ENCODE results near the gene NRG2.

NRG2 gene

DNA sequence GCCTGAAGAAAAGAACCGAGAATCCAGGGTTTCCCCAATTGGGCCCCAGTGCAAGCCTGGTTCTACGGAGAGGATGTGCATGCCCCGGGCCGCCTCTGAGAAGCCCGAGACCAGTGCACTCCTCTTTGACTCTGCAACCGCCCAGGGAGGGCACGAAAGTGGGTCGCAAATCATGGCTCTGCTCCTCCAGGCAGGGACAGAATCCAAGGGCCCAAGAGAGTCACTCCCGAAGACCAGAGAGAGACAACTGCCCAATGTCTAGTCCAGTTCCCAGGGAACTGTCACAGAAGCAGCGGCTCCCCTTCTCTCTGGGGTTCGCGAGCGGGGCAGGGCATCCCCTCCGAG is 139.7 kb downstream of the NRG2 start:
- DNase-seq (ENCODE audit: low spot score) = no peak

DNA sequence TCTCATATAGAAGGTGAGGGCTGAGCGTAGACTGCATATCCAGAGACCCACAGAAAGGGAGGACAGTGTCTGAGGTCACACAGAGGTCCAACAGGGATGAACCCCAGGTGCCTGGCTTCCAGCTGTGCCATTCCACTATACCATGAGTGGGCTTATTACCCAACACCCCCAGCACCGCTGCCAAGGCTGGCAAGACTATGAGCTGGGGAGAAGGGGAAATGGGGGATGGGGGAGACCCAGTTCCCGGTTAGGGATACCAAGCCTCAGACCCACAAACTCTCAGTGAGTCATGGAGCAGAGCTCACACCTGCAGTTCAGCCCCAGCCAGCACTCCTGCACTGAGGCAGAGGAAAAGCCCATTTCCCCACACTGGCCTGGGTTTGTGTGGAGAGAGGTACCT is 141.1 kb downstream of the NRG2 start:
- no peak for DNase-seq (ENCODE audit: low spot score)

DNA sequence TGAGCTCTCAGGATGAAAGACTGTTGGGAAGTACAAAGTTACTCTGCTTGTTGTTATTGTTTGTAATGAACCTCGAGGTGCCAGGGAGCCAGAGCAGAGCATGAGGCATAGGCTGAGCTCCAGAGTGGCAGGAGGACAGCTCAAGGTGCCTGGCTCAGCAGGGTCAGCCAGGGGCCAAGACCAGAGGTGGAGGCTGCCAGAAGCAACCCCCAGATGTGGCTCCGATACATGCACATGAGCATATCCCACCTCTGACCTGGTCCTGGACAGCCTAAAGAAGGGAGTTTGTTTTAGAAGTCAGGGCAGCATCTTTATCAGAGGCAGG is 141.9 kb downstream of the NRG2 start:
- no peak for DNase-seq (ENCODE audit: low spot score)

DNA sequence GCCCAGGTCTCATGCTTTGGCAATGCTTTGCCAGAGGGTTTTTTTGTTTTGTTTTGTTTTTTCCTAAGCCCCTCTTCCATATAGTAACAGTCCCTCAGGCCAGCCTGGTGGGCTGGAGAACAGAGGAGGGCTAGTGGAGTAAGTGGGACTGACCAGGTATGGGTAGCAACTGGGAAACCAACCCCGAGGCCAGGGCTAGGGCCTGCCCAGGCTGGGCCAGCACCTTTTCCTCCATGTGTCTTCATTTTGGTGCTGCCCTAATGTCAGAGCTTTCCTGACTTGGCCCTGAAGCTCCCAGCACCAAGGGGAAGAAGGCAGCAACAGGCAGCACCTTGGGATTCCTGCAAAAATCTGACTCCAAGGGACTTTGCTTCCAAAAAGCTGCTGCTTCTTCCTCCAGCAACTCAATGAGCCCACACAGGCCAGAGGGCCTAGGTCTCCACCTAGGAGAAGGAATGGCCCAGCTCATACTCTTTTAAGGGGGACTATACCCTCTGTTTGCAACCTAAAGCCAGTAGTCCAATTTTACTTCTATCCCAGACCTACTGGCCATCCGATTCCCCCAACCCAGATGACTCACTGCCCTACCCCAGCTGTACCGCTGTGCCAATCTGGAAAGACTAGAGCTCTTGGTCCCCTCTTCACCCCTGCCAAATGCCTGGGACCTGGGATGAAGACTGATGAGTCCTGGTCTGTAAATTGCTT is 142.4 kb downstream of the NRG2 start:
- DNase-seq (ENCODE audit: low spot score) = no peak

DNA sequence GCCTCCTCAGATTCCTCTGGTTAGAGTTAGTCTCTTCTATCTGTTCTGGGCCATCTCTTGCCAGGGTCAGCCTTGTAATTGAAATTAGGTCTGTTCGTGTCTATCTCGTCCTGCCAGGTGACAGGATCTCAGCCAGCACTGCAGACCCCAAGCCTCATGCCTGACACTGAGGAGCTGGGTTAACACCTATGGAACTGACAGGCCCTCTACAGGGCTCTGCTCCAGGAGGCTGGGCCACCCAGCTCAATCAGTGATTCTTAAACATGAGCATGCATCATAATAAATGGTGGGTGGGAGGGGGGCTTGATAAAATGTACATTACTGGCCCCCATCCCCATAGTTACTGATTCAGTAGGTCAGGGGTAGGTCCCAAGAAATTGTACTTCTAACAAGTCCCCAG is 144.1 kb downstream of the NRG2 start:
- DNase-seq (ENCODE audit: low spot score) = no peak

DNA sequence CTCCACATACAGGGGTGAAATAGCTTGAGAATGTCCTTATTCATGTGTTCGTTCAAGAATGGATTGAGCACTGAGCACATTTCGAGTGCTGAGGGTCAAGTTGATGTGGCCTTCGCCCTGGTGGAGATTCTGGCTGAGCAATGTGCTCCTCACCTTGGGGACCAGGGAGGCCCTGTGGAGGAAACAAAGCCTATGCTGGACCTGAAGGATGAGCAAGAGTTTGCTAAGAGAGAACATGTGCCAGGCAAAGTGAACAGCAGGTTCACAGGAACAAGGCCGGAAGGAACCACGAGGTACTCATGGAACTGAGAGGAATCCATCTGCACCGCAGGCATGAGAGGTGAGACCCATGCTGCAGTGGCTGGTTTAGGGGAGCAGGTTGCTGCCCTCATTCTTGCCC is 145.1 kb downstream of the NRG2 start:
- DNase-seq (ENCODE audit: low spot score) = no peak

DNA sequence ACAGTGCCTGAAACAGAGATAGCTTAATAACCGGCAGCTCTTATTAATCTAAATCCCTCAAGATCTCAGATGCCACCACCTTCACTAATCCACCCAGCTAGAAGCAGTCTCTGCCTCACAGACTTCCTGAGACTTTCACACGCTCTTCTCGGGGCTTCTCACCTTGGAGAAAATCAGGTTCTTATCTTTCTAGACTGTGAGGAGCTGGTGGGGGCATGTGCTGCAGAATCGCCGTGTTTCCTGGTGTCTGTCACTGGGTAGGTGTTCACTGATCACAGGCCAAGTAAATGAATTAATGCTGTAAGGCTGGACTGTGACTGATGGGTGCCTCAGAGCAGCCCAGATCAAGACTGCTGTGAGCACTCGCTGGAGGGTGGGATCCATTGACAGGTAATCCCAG is 145.8 kb downstream of the NRG2 start:
- no peak for DNase-seq (ENCODE audit: low spot score)

DNA sequence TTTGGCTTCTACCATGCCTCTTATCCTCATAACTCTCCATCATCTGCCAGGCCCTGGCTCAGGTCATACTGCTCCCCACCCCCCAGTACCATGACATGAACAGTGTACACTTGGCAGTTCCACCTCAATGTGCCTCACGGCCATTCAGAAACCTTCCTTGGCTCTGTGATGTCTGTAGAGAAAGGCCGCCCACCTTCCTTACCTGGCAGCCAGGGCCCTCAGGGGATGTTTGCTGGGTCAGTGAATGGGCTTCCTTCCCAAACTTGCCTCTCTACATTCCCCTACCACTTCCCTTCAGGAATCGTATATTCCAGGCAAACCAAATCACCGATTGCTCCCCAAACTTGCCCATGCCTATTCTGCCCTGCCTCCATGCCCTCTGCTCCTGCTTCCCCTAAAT is 146.4 kb downstream of the NRG2 start:
- no peak for DNase-seq (ENCODE audit: low spot score)

DNA sequence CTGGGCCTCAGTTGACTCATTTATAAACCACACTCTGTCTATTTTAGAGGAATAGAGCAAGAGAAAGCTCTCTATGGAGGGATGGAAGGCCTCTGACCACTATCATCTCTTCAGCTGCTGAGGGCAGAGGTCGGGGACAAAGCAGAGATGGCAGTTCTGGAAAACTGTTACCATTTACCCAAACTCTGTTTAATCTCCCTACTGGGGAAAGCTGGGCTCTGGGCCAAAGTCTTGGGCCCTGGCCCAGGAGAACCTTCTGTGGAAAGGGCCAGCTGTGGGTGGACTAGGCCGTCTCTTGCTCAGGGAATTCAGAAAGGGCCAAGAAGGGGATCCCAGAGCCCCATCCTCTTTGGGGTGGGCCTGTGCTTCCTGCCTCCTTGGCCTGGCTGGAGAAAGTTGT is 147.5 kb downstream of the NRG2 start:
- DNase-seq (ENCODE audit: low spot score) = no peak

DNA sequence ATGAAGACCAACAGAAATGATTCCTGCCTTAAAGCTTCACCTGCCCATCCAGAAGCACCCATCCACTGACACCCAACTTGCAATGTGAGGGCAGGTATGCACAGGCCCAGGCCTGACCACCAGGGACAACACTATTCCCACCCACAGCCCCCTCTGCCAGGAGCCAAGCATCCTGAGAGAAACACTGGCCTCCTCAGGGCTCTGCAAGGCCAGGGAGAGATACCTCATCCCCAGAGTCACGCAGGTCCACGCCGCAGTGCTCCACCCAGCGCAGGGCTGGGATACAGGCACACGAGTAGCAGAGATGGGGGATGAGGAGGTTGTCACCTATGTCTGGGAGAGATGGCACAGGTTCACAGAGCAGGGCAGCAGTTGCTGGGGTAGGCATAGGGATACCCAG is 148.1 kb downstream of the NRG2 start:
- no peak for DNase-seq (ENCODE audit: low spot score)

DNA sequence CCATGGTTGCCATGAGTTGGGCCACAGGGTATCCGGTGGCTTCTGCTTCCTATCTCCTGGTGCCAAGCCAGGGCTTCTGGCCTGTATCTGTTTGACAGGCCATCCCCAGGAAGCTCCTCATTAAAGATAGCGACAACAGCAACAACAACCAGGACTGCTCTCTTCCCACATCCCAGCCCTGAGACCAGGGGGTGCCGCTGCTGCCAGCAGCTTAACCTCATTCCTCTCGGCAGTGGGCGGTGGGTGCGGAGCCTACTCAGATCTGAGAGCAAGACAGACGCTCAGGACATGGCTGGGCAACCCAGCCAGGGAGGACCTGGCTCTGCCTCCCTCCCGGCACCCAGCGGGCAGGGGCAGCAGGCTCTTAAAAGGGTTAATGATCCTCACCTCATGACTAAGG is 149.2 kb downstream of the NRG2 start:
- DNase-seq (ENCODE audit: low spot score) = no peak

DNA sequence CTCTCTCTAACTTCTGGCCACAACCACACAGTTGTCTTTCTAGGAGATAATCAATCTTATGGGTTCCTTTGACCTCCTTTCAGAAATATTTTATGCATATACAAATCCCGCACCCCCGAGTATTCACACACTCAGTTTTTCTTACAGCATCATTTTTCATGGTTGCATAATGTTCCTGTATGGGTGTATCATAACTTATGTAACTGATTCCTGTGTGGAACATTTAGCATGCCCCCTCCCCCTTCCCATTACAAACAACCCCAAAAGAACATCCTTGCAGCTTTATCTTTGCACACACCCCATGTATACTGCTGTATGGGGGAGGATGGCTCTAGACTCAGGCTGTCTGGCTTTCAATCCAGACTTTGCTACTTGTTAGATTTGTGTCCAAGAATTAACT is 153.7 kb downstream of the NRG2 start:
- no peak for DNase-seq (ENCODE audit: low spot score)

DNA sequence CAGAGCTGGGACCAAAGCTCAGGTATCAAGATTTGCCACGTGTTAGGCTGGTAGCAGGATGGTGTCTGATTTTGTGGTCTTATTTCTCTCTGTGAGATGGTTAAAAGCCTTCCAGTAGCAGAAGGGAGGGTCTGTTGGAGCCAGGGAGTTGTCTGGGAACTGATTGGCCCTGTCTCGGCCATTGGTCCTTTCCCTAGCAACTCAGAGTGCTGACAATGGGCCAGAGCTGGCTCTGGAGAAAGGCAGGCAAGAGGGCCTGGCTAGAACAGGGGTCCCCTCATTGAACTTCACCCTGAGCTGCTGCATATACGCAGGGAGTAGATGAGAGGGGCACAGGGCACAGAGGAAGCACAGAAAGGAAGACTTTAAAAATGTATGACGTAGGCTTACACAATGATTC is 154.7 kb downstream of the NRG2 start:
- DNase-seq (ENCODE audit: low spot score) = no peak

DNA sequence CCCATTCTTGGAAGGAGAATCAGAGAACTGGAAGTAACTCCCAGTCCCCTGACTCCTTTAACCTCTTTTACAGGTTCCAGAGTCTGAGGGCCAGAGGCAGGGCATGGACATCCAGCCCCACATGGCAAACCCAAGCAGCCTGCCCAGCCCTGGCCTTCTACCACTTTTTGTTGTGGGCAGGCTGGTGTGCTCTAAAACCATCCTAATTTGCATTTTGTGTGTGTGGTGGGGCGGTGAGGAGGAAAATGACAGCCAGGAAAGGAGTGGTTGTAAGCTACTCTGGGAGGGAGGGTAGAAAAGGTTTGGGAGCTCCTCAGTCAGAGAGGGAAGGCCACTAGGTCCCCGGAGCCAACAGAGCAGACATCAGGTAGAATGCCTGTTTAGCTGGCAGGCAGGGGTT is 156.9 kb downstream of the NRG2 start:
- peak; percentile 47 for DNase-seq (ENCODE audit: low spot score)

DNA sequence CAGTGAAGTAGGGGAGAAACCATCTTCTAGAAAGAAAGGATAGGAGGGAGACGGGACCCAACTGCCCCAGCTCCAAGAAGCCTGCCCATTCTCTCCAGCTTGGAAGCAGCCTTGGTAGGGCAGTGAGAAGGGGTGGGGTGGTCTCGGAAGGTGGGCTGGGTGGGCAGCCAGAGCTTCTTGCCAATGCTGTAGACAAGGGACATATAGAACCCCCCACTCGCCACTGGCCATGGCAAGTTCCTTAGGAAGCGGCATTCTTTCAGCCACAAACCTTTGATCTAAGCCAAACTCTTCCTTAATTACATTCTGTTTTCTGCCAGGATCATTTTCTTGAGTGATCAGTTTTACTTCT is 157.3 kb downstream of the NRG2 start:
- no peak for DNase-seq (ENCODE audit: low spot score)

DNA sequence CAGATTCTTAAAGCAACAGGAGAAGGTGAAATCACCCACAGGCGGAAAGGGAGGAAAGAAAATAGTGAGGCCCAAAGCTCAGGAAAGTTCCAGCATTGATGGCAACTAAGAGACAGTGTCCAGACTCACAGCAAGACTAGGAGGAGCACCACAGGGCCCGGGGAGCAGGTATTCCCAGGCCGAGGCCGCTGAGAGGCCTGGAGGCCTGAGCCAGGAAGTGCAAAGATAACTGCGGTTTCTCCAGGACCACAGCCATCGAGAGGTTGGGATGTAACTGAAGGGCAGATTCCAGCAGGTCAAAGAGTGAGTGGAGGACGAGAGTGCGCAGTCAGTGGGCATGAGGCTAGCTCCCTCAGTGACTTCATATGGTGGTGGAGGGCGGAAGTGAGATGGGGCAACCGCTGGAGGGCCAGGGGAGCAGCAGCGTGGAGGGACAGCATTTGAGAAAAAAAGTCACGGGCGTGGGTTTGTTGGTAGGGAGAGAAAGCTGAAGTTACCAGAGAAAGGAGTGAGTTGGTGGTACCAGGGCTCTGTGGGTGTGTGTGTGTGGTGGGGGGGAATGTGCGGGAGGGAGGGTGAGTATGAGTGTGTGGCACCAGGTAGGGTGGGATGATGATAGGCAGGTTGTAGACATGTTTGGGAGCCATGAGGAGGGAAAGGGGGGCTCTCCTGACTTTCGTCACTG is 157.8 kb downstream of the NRG2 start:
- no peak for DNase-seq (ENCODE audit: low spot score)

DNA sequence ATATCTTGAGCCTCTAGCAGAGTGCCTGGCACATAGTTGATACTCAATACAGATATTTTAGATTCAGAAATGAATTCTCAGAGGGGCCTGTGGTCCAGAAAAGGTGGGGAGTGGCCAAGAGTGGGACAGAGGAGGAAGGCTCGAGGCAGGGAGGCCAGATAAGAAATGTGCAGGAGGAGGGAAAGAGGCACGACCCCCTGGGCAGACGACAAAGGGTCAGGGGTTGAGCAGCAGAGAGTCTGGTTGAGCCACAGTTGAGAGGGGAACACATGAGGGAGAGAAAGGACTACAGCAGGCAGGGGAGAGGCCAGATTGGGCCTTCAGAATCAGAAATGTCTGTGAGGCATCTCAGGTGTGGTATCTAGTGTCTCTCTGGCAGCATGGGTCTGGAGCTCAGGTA is 158.4 kb downstream of the NRG2 start:
- DNase-seq (ENCODE audit: low spot score) = no peak

DNA sequence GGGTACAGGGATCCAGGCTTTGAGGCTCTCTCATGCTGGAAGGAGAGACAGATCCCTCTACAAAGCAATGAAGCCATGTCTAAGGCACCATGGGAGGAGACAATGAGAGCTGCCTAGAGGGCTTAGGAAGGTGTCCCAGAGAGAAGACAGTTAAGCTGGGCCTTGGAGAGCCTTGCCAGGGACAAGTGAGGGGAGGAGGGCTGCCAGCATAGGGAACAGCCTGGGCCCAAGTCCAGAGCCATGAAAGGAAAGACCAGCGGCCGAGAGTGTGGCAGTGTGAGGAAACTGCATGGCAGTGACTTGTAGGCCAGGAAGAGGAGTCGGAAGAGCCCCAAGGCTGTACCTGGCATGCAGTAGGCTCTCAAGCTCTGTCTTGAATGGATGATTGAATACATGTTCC is 159.0 kb downstream of the NRG2 start:
- no peak for DNase-seq (ENCODE audit: low spot score)

DNA sequence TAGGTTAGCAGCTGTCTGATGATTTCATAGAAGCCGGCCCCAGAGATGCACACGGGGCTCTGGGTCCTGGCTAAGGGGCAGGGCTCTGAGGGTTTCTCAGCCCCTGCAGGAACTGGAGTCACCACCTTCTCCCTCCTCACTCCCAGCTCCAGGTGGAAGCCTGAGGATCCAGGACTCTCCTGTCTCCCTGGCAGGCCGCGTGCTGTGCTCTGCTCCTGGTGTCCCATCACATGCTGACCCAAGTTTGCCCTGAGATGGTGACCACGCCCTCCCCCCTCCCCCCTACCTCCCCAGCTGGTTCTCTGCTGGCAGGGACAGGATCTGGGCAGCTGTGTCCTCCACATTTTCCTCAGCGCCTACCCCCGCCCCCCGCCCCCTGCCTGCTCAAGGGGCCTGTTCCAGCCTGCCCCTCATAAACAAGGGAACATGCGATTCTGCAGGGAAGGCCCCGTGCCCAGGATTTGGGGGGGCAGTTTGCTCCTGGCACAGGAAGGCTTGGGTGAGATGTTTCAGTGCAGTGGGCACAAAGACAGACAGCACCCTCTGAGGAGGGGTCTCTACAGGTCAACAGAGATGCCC is 160.0 kb downstream of the NRG2 start:
- no peak for DNase-seq (ENCODE audit: low spot score)

DNA sequence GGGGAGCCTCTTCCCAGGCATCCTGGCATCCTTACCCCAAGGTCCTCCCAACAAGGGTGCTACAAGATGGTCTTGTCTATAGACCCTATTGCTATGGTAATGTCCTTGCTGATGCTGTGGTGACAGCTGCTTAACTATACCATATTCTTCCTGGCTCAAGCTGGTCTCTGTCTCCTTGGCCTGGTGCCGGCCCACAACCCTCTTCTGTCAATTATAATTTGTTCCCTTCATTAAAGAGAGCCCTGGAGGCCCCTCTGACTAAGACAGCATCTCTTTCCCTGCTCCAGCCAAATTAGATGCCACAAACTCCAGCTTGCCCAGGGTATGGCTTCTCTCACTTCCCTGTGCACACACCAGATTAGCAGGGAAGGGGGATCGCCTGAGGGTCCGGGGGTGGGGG is 160.8 kb downstream of the NRG2 start:
- DNase-seq (ENCODE audit: low spot score) = no peak

DNA sequence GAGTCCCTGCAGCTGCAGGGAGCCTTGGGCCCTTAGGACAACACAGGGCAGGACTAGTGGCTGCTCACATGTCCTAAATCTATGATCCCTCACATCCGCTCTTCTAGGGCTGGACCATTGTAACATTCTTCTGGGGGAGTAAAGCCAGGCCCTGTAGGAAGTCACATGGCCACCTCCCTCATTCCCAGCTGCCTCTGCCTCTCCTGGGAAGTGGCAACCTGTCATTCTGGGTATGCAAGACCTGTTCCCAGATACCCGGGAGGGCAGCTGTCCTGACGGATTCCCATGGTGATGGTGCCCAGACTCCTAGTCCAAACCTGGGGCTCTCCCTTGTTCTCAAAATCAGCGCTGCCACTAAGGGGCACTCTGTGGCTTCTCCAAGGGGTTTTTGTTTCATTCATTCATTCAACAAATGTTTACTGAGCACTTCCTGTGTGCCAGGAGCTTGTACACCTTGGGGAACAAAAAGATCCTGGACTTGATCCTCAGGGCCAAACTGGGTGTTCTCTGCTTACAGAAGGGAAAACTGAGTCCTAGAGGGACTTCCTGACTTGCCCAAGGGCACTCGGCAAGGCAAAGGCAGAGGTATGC is 161.9 kb downstream of the NRG2 start:
- no peak for DNase-seq (ENCODE audit: low spot score)

DNA sequence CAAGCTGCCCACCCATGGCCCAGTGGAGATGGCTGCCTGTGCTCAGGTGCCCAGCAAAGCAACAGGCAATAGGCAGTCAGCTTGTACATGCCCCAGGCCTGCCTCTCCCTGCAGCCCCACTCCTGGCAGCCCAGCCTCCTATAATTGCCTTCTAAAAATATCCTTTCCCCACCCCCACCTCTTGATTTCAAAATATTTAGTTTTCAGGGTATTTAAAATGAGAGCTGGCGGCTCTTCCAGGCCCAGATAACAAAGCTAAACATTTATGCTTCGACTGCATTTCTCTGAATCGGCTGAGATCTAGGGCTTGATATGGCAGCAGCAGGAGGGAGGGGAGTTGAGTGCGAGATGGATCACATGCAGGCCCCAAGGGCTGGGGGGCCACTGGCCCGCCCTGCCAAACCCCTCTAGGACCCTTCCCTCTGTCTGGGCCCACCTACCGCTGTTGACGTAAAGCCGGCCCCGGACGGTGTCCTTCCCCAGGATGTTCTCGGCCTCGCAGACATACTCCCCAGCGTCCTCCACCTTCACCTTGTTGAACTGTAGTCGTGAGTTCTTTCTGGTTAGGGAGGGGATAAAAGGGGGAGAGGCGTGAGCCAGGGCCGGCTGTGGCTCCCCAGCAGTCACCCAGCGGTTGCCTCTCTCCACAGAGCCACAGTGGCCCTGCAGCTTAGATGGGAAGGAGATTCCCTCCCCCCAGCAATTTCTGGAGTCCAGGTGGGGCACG is 162.5 kb downstream of the NRG2 start:
- no peak for DNase-seq (ENCODE audit: low spot score)

DNA sequence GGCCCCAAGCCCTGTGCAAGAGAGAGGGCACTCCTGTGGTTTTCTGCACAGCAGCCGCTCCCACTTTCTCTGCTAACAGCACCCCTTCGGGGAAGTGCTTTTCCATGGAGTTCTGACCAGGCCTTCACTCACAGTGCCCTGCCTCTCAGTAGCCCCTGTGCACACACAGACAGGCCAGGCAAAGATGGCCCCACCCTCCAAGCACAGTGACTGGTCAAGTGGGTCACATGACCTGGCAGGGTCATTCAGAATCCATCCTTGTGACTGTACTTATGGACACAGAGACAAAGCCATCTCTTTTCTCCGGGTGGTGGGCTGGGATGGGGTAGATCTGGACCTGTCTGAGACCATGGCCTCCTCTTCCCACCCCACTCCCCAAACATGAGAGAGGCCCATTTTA is 165.0 kb downstream of the NRG2 start:
- DNase-seq (ENCODE audit: low spot score) = peak; percentile 68
